VCaP (cell line): ENCODE results near the gene ATP2A1.

Experiments used
- H3K27ac ChIP-seq: fragments of 450-650 bp; 2 replicates; pipeline ENCODE4 v1.5.1; 2017
- CTCF ChIP-seq: fragments of 450-650 bp; conservative IDR thresholded peaks from 2 replicates; pipeline ENCODE4 v1.5.1; 2017; ENCODE audit warnings: mild to moderate bottlenecking, moderate library complexity

ATP2A1 gene

DNA sequence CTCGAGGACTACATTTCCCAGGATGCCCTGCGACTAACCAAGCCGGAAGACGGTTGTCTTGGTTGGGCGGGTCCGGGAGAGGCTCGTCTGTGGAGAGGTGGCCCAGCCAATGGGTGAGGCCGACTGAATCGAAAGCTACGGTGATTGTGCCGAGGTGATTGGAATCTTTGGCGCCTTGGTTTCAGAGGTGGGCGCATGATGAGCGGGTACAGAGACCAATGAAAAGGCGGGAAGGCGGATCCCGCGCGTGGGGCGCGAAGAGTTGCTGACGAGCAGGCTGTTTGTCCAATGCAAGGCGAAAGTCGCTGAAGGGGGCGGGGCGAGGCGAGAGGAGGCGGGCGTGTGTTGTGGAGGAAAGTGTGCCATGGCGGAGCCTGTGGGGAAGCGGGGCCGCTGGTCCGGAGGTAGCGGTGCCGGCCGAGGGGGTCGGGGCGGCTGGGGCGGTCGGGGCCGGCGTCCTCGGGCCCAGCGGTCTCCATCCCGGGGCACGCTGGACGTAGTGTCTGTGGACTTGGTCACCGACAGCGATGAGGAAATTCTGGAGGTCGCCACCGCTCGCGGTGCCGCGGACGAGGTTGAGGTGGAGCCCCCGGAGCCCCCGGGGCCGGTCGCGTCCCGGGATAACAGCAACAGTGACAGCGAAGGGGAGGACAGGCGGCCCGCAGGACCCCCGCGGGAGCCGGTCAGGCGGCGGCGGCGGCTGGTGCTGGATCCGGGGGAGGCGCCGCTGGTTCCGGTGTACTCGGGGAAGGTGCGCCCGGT lies 72.5 kb downstream of the ATP2A1 start, which contains the start of gene NFATC2IP:
TSS of gene NFATC2IP (plus strand) at position 290 of the 762 bp plus-strand sequence. CDS start at position 365, 75 bp downstream.
- peak within 1 kb of the TSS; percentile 68 for H3K27ac ChIP-seq
- TF ChIP-seq CTCF = no peak

GRCh38 chr16:28951410-28951943 lies 73.2 kb downstream of the ATP2A1 start:
- peak overlapping the region; percentile 68 for H3K27ac ChIP-seq
- no peak for TF ChIP-seq CTCF
